ENCODE data around the gene ADAT1. TPM values are rescaled to one million over a fixed set of nuclear protein-coding genes. Genes with fewer than 3 reads are reported as not detected.

Gene ADAT1
- total and polyA plus RNA-seq, 2 experiments from 2014 or later, result 21.2 to 37.9 TPM

GRCh38 chr16:75555707-75556430 lies 67.2 kb downstream of the ADAT1 start, which contains the start of gene TMEM231:
TSS of gene TMEM231 (minus strand) at chr16:75556252. CDS start at chr16:75556209, 43 bp downstream.
- 1% methylated on average over 70 of the region's 75 CpGs for WGBS (ENCODE audit: low lambda C conversion rate, missing lambda C conversion rate)
- Histone ChIP-seq H3K27me3 (no peaks in the 10 kb centered on the region), H3K36me3 (replicated peaks; ENCODE audit: insufficient read depth, low read depth) (no peaks in the 10 kb centered on the region), H3K9me2 (replicated peaks; ENCODE audit: insufficient read depth) (no peaks in the 10 kb centered on the region), H3K4me2 (peak within 1 kb of the TSS; percentile 94), H4K20me1 (ENCODE audit: insufficient read depth, poor library complexity, severe bottlenecking) (no peaks in the 10 kb centered on the region), H3K27ac (peak within 1 kb of the TSS; percentile 79), H3K4me3 (peak within 1 kb of the TSS; percentile 81), H2AFZ (peak within 1 kb of the TSS; percentile 77), H3K79me2 (no peaks in the 10 kb centered on the region), H3K4me1 (ENCODE audit: insufficient read depth) (no peaks in the 10 kb centered on the region), H3K9me3 (ENCODE audit: low read depth) (no peaks in the 10 kb centered on the region)
- peak; percentile 96 for DNase-seq (ENCODE audit: low spot score)
- no peak for TF ChIP-seq EZH2 (IDR thresholded peaks at IDR 0.05; ENCODE audit: borderline replicate concordance)
- TF ChIP-seq, protein P1, sequence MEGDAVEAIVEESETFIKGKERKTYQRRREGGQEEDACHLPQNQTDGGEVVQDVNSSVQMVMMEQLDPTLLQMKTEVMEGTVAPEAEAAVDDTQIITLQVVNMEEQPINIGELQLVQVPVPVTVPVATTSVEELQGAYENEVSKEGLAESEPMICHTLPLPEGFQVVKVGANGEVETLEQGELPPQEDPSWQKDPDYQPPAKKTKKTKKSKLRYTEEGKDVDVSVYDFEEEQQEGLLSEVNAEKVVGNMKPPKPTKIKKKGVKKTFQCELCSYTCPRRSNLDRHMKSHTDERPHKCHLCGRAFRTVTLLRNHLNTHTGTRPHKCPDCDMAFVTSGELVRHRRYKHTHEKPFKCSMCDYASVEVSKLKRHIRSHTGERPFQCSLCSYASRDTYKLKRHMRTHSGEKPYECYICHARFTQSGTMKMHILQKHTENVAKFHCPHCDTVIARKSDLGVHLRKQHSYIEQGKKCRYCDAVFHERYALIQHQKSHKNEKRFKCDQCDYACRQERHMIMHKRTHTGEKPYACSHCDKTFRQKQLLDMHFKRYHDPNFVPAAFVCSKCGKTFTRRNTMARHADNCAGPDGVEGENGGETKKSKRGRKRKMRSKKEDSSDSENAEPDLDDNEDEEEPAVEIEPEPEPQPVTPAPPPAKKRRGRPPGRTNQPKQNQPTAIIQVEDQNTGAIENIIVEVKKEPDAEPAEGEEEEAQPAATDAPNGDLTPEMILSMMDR (IDR thresholded peaks at IDR 0.05; ENCODE audit: poor library complexity), result no peak
- no peak for TF ChIP-seq EZH2phosphoT487 (IDR thresholded peaks at IDR 0.05; ENCODE audit: low read depth, severe bottlenecking, unreplicated experiment)

- peak overlapping the region; percentile 81 for H3K4me3 ChIP-seq
- no peaks in the 10 kb centered on the region for H3K36me3 ChIP-seq (replicated peaks; ENCODE audit: insufficient read depth, low read depth)
- DNase-seq (ENCODE audit: low spot score), result peak; percentile 87
- under 1% methylated on average over 25 of the region's 26 CpGs for WGBS (ENCODE audit: low lambda C conversion rate, missing lambda C conversion rate)
- TF ChIP-seq EZH2phosphoT487 (IDR thresholded peaks at IDR 0.05; ENCODE audit: low read depth, severe bottlenecking, unreplicated experiment) (no peak), EZH2 (IDR thresholded peaks at IDR 0.05; ENCODE audit: borderline replicate concordance) (no peak)
- TF ChIP-seq, protein P1 (IDR thresholded peaks at IDR 0.05; ENCODE audit: poor library complexity), result no peak
- H3K4me2 ChIP-seq, result peak overlapping the region; percentile 94
- H3K4me1 ChIP-seq (ENCODE audit: insufficient read depth), result no peaks in the 10 kb centered on the region
- no peaks in the 10 kb centered on the region for H3K79me2 ChIP-seq
- H3K27me3 ChIP-seq, result no peaks in the 10 kb centered on the region
- H3K27ac ChIP-seq, result peak overlapping the region; percentile 69
- peak overlapping the region; percentile 77 for H2AFZ ChIP-seq
- no peaks in the 10 kb centered on the region for H4K20me1 ChIP-seq (ENCODE audit: insufficient read depth, poor library complexity, severe bottlenecking)
- no peaks in the 10 kb centered on the region for H3K9me2 ChIP-seq (replicated peaks; ENCODE audit: insufficient read depth)
- H3K9me3 ChIP-seq (ENCODE audit: low read depth), result no peaks in the 10 kb centered on the region
Measured at GRCh38 chr16:75555213-75555706, 67.8 kb downstream of the ADAT1 start.

DNA sequence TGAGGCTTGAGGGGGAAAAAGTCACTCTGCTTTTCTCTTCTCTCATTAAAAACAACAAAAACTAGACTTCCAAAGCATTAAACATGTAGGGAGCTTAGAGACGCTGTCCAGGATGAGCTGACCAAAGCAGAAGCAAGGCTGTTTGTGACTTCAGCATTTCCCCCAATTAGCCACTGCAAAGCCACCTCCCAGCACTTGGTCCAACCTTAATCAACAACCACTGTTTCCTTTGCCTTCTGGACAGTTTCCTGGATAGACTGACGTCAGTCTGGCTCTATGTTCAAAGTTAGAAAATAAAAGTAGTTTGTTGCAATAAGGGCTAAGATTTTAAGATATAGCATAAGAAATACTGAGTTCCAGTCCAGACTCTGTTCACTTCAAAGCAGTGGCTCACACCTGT lies 70.1 kb downstream of the ADAT1 start:
- H3K27ac ChIP-seq, result no peak overlapping the region

More for the DNA sequence above, 70.1 kb downstream of the ADAT1 start:
- 73% methylated on average over 2 of the region's 2 CpGs for WGBS (ENCODE audit: low lambda C conversion rate, missing lambda C conversion rate)
- Histone ChIP-seq H3K27me3 (no peaks in the 10 kb centered on the region), H2AFZ (no peak overlapping the region), H3K9me3 (ENCODE audit: low read depth) (no peaks in the 10 kb centered on the region), H3K4me3 (no peak overlapping the region), H3K36me3 (replicated peaks; ENCODE audit: insufficient read depth, low read depth) (no peaks in the 10 kb centered on the region), H3K79me2 (no peaks in the 10 kb centered on the region), H4K20me1 (ENCODE audit: insufficient read depth, poor library complexity, severe bottlenecking) (no peaks in the 10 kb centered on the region), H3K9me2 (replicated peaks; ENCODE audit: insufficient read depth) (no peaks in the 10 kb centered on the region), H3K4me1 (ENCODE audit: insufficient read depth) (no peaks in the 10 kb centered on the region), H3K4me2 (no peak overlapping the region)
- TF ChIP-seq EZH2phosphoT487 (IDR thresholded peaks at IDR 0.05; ENCODE audit: low read depth, severe bottlenecking, unreplicated experiment) (no peak), EZH2 (IDR thresholded peaks at IDR 0.05; ENCODE audit: borderline replicate concordance) (no peak)
- TF ChIP-seq, protein P1 (IDR thresholded peaks at IDR 0.05; ENCODE audit: poor library complexity), result no peak
- DNase-seq (ENCODE audit: low spot score), result no peak

Data from hepatocyte (in vitro differentiated cells).